ENCODE results near the gene ADGRG6. TPM values are rescaled to one million over a fixed set of nuclear protein-coding genes. Genes with fewer than 3 reads are reported as not detected.
"Not testable (repeated sequence)": the region's sequence is repeated elsewhere in the genome, so short reads cannot be mapped to it uniquely, and the experiment has no call there.

Gene ADGRG6
- total RNA-seq, 1 donor from 2014 or later, result 3.6 TPM

DNA sequence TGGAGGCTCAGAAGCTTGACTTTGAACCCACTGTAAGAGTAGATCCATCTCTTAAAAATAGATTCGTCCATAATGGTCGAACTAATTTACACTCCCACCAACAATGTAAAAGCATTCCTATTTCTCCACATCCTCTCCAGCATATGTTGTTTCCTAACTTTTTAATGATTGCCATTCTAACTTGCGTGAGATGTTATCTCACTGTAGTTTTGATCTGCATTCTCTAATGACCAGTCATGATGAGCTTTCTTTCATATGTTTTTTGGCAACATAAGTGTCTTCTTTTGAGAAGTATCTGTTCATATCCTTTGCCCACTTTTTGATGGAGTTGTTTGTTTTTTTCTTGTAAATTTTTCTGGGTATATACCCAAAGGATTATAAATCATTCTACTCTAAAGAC, 44.4 kb downstream of the ADGRG6 start:
- DNase-seq (ENCODE audit: low read depth in 2 of 2), result not testable (repeated sequence)

GRCh38 chr6:142349215-142349823, 47.5 kb downstream of the ADGRG6 start:
- no peak for DNase-seq (ENCODE audit: low read depth in 2 of 2)

GRCh38 chr6:142350309-142350708, 48.5 kb downstream of the ADGRG6 start:
- DNase-seq (ENCODE audit: low read depth in 2 of 2), result no peak

- DNase-seq (ENCODE audit: low read depth in 2 of 2), result no peak
Measured at GRCh38 chr6:142353690-142354089, 51.9 kb downstream of the ADGRG6 start.

GRCh38 chr6:142354650-142355049, 52.8 kb downstream of the ADGRG6 start:
- DNase-seq (ENCODE audit: low read depth in 2 of 2), result no peak

DNA sequence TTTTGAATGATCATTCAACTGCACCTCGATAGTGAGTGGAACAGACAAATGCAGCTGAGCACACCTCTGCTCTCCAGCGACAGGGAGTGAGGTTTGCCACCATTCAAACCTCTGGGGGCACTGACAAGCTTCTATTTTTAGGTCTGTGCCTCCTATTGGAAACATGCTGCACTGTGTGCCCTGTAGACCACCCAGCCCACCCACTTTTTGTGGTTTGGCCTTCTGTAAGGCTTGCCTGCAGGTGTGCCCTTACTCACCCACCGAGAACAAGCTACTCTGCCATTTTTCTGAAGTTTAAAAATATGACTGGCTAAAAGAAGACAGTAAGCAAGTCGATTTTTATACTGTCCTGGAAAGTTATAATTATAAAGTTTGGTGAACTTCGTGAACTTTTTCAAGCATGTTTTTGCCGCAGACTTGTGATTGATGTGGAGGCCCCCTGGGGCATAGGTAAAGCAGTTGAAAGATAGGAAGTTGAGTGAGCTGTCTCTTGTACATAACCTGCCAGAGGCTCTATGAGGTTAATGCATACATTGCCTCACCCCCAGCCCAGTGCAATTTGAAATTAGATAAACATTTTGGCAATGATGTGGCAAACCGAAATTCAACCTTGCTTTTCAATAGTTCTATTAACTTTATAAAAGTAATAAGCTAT, 53.8 kb downstream of the ADGRG6 start:
- DNase-seq (ENCODE audit: low read depth in 2 of 2), result no peak

- DNase-seq (ENCODE audit: low read depth in 2 of 2), result no peak
Measured at GRCh38 chr6:142356201-142356883, 54.5 kb downstream of the ADGRG6 start.

DNA sequence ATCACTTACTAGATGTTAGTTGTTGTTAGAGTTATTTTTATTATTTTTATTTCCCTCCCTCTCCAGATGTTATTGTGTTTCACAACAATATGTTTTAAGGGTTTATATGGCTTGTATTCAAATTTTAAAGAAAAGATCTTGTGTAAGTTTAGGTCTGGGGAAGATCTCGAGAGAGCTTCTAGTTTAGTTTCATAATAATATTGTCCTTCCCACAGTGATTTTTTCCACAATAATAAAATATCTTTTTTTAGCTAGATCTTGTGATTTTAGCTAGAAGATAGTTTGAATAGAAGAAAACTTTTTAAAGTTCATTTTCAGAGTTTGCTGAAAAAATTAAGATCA, 55.0 kb downstream of the ADGRG6 start:
- no peak for DNase-seq (ENCODE audit: low read depth in 2 of 2)

DNA sequence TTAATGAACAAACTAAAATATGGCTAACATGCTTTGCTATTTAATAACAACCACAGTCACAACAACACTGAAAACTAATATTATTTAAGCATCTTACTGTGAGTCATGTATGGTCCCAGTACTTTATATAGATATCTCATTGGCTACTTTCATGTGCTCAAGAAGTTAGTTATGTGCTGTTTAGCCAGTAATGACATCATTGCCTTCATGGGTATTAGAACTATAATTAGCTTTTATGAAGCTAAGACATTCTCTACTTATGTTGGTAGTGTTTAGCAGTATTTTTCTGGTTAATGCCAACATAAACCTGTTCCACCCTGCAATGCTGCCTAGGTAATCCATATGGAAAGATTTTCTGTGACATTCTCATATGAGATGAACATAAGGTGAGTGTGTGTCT, 56.1 kb downstream of the ADGRG6 start:
- DNase-seq (ENCODE audit: low read depth in 2 of 2), result no peak

- DNase-seq (ENCODE audit: low read depth in 2 of 2), result peak in 1 of 2 donors; percentile 32
Measured at GRCh38 chr6:142359271-142359960, 57.6 kb downstream of the ADGRG6 start.

DNA sequence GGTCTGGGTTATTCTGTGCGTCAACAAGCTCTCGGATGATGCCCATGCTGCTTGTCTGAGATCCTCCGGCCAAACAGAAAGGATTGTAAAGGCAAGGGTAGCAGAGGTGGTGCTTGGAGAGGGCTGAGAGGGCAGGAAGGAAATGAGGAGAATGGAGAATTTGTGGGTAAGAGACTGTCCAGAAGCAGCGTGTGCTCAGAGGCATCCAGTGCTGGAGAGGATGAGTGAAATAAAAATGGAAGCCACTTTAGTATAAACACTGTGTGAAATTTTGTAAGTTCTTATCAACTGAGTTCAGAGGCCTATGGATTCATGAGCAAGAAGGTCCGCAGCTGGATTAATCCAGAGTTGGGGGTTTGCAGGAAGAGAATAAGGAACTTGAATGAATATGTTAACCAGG, 59.5 kb downstream of the ADGRG6 start:
- no peak for DNase-seq (ENCODE audit: low read depth in 2 of 2)

DNA sequence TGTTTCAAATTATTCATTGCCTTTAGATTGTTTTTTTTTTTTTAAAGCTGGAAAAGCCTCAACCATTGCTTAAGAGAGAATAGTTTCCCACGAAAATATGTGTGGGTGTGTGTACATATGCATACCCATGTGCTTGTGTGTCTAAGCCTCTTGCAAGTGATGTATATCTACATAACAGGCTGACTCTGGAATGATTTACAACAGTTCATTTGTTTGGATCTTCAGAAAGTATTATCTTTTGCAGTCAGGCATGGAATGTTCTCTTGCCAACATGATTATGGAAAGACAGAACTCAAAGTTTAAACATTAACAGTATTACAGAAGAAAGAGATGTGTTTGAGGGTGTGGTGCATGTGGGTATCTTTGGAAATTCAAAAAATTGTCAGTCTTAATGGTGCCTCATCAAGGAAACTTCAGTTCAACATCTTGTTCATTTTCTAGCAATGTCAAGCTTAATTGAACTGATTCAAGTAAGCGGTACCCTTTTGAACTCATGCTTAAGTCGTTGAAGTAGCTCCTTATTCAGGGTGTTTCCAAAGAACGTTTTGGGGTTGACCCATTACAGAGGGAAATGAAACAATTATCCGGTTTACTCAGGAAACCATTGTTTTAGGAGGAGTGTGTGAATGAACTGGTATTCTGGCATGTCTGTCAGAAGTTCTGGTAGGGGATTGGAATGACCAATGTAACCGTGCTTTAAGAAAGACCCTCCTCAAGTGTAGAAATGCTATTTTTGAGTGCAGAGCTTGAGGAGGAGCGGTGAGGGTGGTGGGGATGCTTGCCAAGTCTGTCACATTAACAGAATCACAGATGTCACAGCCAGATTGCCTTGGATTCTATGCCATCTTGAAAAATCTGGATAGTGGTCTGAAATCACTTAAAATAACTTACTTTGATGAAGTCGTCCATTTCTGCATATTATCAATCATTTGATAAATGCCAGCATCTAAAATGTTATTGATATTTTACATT, 60.3 kb downstream of the ADGRG6 start:
- peak in 1 of 2 donors; percentile 77 for DNase-seq (ENCODE audit: low read depth in 2 of 2)

DNA sequence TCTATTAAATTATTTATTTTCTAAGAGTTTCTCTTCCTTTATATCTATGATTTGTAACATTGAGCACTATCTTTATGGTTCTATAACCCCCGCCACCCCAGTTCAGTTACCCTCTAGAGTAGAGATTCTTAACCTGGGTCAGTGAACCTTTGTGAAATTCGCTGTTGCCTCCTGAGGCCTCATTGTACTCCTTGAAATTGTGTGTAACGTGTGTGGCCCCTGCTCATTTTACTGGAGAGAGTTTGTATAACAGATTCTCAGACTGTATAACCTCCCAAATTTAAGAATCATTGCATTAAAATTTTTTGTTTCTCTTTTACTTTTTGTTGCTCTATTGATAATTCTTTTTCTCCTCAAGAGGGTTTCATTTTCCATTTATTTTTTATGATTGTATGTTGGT, 65.3 kb downstream of the ADGRG6 start:
- DNase-seq (ENCODE audit: low read depth in 2 of 2), result no peak

- DNase-seq (ENCODE audit: low read depth in 2 of 2), result no peak
Measured at GRCh38 chr6:142367501-142368018, 65.8 kb downstream of the ADGRG6 start.

- no peak for DNase-seq (ENCODE audit: low read depth in 2 of 2)
Measured at GRCh38 chr6:142369266-142369665, 67.5 kb downstream of the ADGRG6 start.

- DNase-seq (ENCODE audit: low read depth in 2 of 2), result peak in 1 of 2 donors; percentile 90
Measured at GRCh38 chr6:142372348-142372747, 70.5 kb downstream of the ADGRG6 start.

- DNase-seq (ENCODE audit: low read depth in 2 of 2), result peak in 1 of 2 donors; percentile 61
Measured at GRCh38 chr6:142373268-142374090, 71.7 kb downstream of the ADGRG6 start.

DNA sequence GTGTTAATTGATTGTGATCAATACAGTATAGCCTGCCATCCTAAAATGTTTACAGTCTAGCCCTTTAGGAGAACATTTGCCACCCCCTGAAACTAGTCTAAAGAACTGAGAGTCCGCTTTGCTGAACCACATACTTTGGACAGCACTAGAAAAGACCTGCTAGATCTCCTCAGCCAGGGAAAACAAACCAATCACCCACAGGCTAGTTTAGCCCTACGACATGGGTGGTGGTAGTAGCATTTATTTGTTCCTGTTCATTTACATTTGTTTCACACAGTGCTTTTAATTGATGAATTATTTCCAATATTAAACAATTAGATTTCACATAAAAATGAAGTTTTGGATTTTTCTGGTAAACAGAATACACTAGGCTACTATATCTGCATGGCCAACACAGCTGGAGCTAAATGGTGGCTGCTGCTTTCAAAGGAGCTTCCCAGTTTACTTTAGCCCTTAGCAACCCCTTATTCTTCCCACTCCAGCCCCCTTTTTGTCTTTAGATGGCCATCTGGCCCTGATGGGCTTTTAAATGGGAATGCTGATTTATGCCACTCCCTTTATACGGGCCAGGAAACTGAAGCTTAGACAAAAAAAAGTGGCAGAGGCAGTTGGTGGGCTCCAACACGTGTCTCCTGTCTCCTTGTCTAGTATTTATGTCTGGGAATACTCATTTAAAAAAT, 72.4 kb downstream of the ADGRG6 start:
- peak in 1 of 2 donors; percentile 35 for DNase-seq (ENCODE audit: low read depth in 2 of 2)

DNA sequence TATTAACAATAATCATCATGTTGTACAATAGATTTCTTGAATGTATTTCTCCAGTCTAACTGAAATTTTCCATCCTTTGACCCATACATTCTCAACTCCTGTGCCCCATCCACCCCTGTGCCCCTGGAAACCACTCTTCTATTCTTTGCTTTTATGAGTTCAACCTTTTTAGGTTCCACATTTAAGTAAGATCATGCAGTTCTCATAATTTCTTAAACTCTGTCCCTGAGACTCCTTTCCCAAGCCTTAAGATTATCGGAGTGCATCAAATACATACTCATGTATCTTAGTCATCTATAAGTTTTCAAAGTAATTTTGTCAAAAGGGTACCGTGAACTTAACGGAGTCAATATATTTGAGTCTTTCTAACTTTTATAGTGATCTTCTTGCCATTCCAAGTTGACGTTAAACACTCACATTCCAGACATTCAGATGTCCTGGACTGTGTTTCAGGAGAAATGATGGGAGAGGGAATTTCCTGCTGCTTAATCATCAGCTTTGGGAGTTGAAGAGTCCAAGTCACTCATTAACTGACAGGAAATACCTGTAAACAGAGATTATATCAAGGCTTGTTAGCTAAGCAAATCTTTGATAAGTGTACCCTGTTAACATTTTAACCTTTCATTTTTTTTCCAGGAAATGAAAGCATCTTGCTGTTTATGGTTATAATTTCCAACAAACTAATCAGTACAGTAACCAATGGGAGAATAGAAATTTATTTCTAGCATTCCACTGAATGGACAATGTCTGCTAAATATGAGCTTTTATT, 73.3 kb downstream of the ADGRG6 start:
- peak; percentile 35 to 97 for DNase-seq (ENCODE audit: low read depth in 2 of 2)
